Activated CD8-positive, alpha-beta memory T cell treated with anti-CD3 and anti-CD28 coated beads, Interleukin-2, amount 50 U/mL, for 24 hours (primary cell): ENCODE measurements around the gene HNMT.
"Not testable (repeated sequence)": the region's sequence is repeated elsewhere in the genome, so short reads cannot be mapped to it uniquely, and the experiment has no call there.

Experiments used
- DNase-seq: peaks from one replicate; pipeline ENCODE4 v3.0.0-alpha.2; 2020; ENCODE audit errors: extremely low read depth

The HNMT gene

DNA sequence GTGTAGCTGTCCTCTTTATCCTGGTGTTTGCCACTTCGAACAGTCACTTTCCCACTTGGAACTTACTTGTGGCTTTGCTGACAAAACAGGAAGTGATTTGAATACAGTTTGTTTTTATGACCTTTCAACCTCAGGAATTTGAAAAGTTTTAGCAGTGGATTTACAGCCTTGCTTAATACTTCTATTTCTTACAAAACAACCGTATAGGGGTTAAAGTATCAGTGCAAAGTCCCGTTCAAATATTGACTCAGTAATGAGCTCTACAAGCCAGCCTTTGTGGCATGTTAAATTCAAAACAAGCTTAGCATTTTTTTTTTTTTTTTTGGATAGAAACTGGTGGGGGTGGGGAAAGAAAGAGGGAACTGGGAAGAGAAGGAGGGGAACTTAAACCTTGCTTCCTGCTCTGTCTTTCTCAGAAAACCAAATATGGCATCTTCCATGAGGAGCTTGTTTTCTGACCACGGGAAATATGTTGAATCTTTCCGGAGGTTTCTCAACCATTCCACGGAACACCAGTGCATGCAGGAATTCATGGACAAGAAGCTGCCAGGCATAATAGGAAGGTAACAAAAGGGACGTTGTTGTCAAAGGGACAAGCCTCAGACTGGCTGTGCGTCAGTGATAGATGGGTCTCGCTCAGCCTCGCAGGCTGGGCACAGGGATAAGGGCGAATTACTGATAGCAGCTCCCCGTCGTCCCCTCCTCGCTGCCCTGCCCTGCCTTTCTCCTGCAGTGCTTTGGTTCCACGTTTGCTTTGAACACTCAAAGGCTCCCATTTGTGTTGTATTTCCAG lies at the start of gene HNMT:
Gene HNMT, plus strand, starts transcription at position 408 of the 793 bp plus-strand sequence. Its CDS starts 19 bp downstream, at position 427.
- no peak for DNase-seq

DNA sequence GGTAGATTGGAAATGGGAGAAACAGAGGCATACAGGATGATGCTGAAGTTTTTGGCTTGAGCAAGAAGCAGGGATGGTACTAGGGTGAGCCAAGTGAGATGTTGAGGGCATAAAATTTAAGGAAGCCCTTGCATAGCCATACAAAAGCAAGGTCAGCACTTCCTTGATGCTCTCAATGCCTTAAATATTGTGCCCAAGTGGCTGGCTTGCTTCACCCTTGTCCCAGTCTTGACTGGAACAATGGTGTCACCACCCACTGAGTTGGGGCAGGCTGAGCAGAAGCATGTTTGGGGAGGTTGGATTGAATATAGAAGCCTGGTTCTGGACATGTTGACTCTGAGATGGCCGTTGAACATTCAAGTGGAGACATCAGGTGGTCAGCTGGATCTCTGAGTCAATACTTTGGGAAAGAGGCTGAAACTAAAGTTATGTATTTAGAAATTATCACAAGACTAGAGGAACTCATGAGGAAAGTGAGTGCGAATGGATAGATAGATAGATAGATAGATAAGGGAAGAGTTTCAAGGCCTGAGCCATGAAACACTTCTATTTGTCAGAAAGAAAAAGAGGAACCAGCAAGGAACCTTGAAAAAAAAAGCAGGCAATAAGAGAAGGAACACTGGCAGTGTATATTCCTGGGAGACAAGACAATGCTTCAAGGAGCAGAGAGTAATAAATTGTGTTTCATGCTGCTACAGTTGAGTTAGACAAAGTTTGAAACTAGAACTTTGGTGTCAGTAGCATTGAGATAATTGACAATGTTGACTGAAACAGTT lies 43.0 kb upstream of the HNMT start:
- DNase-seq = no peak

DNA sequence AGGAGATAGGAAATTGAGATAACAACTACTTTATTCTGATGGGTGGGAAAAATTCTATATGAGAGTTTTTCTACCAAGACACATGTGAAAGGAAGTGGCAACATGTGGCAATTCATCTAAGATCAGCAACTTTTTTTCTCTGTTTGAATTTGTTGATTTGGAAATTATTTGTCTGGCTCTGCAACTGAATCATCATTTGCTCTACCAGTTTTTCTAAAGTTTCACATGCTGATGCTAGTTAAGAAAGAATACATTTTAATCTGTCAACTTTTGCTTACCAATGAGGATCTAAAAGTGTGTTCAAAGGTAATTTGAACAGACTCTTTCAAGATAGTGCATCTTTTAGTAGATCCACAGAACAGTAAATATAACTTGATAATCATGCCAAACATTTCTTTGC lies 42.1 kb upstream of the HNMT start:
- not testable (repeated sequence) for DNase-seq

DNA sequence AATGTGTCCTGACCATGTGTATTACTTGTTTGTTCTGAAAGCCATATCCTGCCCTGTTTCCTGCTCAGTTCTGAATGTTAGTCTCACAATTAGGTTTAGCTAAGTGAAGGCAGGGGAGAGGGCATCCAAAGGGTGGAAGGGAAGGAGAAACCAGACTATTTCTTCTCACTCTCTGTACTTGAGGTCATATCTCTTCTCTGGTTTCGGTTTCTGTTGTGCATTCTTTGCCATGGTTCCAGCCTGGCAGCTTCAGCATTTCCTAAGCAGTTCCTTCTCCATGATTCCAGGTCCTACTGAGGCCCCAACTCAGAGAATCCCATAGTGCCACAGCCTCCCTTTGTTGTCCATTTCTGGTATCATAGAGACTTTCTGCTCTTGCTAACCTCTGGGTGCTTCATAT lies 40.3 kb upstream of the HNMT start:
- no peak for DNase-seq

DNA sequence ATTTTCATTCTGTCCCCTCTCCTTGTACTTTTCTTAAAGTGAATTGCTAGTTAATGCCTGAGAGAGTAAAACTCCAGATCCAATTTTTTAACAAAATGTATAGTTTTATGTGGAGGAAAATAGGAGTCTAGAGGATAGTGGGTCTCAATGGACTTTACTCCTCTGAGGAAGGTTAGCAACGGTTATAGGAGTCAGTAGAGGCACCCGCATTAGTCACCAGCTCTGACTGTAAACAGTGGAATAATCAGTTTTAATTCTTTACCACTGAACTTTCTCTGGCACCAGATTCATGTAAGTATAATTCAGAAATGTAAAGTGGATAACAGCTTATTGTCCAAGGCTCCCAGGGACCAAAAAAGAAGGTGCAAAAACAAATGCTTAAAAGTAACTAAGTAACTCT lies 38.7 kb upstream of the HNMT start:
- DNase-seq = no peak

DNA sequence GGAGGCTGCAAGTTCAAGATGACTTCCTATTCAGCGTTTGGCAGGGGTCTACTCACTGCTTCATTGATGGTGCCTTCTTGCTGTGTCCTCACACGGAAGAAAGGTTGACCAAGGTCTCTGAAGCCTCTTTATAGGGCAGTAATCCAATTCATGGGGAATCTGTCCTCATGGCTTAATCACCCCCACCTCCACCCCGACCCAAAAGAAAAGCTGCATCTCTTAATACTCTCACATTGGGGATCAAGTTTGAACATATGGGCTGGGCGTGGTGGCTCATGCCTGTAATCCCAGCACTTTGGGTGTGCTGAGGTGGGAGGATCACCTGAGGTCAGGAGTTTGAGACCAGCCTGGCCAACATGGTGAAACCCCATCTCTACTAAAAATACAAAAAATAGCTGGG lies 36.4 kb upstream of the HNMT start:
- peak; percentile 0 for DNase-seq

DNA sequence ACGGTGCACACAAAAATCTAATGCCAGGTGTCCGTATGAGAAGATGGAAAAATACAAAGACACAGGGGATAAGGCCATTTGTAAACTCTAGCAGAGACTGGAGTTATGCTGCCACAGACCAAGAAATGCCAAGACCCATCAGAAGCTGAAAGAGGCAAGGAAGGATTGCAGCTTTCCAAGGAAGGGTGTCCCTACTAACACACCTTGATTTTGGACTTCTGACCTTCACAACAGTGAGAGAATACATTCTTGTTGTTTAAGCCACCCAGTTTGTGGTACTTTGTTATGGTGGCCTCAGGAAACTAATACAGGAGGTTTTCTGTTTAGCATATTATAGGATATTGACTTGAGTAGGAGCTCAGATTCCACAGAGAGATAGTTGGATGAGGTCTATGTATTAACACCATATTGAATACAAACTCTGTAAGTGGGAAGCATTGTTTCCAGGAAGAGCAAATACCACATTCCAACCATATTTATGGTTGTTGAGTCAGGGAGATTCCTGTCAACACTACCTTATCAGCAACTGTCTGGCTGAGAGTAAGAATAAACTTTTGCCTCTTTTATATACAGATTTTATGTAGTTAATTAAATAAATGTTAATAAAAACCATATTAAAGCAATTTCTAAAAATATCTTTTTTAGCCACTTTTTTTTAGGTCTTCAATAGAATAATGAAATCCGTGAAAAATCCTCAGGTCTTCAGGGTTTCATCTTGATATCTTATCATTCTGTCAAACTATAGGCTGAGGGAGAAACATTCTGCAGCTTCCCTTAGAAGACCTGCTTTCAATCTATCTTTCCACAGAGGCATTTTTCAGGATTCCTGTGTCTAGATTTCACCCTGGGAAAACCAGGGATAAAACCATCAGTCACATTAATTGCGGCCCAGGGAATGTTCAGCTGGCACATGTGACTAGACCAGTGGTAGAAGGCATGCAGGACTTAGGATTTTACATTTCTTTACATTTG lies 35.4 kb upstream of the HNMT start:
- DNase-seq = no peak

DNA sequence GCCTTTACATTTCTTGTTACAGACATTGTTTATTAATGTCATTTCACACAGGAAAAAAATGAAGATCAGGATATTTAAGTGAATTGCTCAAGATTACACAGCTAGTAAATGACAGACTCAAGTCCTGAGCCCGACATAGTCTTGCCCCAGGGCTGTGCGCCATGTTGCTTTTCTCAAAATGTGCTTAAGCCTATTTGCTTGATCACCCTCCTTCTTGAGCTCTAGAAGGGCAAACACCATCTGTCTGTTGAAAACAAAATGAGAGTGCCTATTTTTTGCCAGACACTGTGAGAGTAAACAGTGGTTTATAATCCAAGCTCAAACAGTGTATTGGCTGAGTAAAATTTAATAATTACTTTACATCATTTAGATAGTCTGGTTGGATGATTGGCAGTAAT lies 34.8 kb upstream of the HNMT start:
- DNase-seq = no peak

DNA sequence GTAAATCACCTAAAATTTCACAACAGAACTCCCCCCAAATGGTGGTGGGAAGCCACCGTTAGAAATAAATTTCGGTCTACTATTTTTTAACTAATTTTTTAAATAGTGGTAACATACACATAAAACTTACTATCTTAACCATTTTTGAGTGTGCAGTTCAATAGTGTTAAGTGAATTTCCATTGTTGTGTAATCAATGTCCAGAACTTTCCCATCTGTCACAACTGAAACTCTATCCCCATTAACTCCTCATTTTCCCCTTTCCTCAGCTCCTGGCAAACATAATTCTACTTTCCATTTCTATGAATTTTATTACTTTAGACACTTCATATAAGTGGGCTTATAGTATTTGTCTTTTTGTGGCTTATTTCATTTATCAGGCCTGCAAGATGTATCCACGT lies 34.1 kb upstream of the HNMT start:
- no peak for DNase-seq

DNA sequence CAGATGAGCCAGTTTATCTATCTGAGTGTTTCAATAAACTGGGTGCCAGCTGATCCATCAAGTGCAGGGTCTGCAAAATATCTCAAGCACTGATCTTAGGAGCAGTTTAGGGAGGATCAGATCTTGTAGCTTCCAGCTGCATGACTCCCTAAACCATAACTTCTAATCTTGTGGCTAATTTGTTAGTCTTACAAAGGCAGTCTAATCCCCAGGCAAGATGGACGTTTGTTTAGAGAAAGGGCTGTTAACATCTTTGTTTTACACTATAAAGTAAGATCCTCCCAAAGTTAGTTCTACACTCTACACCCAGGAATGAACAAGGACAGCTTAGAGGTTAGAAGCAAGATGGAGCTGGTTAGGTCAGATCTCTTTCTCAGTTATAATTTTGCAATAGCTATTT lies 28.7 kb upstream of the HNMT start:
- DNase-seq = no peak

DNA sequence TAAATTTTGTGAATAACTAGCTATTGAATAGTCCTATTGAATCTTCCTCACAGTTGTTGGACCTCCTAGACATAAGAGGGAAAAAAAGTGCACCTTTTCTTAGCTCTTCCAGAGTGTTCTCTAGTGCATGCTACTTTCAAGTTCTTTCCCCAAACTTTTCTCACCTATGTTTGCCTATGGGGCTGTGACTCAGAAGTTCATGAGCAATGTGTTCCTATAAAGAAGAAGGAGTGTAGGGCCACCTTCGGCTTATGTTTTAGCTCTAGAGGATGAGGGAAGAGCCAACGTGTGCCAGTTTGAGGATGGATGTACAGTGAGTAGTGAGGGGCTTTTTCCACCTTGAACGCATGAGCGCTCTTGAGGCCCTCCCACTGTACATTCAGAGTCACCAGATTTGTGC lies 27.0 kb upstream of the HNMT start:
- DNase-seq = no peak

DNA sequence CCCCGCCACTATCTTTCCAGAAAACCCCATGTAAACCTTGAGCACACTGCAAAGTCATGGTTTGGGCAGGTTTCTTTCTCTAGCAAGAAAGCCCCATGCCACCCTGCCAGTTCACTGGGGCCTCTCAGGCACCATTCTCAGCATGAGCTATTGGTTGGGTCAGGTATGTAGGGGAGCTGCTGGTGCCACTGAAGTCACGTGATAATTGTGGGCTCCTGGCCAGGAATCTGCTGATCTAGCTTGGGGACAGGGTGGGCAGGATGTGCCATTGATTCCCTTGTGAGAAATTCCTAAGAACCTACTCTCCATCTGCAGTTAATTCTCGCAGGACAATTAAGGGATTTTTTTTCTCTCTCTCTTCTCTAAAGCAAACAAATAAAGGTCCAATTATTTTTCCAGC lies 26.5 kb upstream of the HNMT start:
- no peak for DNase-seq

DNA sequence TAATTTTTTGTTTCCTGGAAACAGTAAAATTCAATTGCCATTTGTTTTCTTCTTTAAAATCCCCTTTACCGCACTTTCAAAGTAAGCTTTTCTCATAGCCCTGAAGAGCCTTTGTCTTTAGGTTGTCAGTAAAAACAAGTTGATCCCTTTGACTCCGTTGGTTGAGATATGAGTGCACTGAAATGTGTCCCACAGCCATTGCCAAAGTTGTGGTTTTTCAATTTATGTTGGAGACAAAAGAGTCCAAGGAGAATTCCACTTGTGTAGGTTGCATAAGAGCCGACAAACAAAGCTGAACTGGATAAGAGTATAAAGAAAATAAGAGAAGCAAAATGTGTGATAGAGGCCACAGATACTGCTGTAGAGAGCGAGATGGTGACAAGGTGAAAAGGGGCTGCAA lies 26.1 kb upstream of the HNMT start:
- no peak for DNase-seq

DNA sequence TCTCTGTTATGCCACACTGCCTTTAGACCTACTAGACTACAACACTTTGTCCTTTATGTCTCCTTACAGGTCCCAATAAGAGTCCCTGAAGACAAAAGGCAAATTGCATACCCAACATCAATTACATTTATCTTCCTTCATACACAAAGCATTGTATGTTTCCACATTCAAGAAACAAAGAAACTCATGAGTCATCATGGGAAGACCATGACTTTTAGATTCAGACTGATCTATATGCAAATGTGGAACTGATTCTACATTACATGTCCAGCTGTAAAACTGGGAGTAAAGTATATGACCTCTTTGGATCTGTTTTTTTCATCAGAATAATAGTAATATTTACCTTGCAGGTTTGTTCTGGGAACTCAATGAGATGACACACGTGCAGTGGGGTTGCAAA lies 25.2 kb upstream of the HNMT start:
- no peak for DNase-seq

DNA sequence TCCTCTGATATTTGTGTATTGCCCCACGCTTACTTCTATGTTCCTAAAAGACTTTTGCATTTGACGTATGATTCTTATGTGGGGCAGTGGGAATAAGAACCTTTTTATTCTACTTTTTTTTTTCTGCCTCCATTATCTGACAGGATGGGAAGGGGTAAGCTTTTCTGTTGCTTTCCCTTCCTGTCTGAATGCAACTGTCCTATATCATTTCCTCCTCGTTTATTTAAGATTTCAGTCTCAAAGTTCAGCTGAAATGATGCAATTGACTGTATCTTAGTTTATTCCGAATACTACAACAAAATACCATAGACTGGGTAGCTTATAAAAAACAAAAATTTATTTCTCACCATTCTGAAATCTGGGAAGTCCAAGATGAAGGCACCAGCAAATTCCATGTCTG lies 24.1 kb upstream of the HNMT start:
- no peak for DNase-seq

DNA sequence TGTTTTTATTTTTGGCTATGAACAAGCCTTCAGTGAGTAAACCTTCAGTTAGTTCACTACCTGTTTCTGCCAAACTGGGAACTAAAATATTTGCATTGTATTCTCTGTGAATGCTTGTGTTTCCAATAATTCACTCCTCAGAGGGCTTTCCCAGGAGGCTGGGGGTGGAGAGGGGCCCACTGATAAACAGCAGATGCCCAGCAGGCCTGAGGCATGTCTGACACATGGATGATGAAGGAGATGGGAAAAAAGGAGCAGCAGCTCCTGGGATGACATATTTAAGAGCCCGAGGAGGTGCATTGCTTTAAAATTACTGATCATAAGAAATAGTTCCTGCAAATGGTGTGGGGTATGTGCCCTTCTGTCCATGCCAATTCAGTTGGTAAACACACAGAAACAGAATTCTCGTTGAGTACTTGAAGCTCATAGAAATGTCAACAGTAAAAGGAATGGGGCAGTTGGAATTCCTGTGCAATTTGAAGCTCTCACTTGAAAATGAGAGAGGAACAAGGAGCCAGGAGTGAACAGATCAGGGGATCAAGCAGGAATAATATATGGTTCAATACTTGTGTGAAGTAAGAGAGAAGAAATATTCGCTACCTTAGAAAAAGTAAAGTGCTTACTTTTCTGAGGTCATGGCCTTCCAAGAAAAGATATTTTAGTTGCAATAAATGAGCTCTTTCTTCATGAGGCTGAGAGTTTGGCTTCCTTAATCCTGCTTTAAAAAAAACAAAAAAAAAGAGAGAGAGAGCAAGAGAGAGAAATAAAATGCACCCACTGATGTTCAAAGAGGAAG lies 22.0 kb upstream of the HNMT start:
- DNase-seq = no peak

DNA sequence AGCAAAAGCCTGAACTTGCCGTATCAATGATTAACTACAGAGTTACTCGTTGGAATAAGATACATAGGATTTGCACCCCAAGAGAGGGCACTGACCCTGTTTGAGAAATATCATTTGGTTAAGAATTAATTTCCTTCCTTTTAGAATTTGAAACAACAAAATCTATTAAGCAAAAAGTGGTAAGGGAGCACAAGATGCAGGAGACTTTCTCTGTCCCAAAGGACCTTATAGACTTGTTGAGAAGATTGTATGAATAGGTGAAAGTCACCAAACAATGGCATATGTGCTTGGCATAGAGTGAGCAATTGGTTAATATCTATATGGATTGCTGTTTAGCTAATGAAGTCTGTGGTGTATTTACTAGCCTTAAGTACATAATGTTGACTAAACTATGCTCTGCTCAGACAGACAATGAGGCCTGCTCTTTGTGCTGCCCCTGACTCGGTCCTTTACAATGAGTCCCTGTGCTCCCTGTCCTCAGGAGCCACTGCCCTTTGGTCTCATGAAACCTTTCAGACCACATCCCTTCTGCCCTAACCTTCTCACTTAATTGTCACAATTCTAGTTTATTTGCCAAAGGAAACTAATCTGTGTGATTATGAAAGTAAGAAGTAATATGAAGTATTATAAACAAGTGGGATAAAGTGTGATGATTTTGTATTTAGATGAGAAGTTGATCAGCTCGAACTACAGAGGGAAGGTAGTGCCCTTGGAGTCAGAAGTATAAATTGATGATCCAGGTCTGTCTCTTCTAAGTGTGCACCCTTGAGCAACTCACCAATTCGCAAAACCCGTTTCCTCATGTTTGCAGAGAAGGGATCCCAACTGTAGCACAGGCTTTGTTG lies 21.2 kb upstream of the HNMT start:
- DNase-seq = no peak

DNA sequence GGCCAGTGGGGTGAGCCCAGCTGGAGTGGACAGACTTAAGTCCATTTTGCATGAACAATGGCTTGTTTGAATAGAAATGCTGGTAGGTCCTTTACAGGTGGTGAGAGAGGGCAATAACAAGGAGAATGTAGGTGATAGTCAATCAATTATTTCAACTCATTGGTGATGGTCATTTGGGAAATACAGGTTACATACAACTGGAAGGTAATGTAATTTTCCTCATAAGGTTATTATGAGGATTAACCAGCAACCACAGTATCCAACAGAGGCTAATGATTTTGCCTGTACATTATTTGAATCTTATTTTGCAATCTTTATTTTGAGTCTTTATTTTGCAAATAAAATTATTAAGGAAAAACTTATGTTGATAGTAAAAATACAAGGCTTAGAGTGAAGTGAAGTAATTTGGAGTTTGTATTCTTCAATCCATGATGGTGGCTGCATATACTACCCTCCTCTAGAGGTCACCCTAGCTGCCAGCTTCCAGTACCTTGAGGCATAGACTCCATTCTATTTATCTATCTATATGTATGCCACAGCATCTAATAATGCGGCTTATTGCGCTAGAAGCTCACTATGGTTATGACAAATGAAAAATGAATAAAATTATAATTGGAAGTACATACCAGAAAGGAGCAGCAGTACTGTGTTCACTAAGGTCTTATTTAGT lies 20.5 kb upstream of the HNMT start:
- DNase-seq = no peak

DNA sequence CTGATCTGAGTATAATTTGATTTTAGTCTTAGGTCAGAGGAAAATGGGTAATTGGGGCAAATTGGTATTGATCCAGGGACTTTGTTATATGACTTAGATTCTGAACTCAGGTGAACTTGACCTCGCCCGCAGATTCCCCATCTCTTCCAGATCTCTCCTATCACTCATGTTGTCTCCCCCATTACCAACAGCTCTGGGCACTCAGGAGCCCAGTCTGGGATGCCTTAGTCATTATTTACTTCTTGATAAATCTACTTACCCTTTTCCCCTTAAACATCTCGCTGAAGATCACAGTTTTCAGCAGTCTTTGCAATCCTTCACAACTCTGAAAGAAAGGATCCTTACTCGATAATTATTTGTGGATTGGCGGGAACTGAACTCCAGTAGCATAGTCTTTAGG lies 19.6 kb upstream of the HNMT start:
- no peak for DNase-seq

DNA sequence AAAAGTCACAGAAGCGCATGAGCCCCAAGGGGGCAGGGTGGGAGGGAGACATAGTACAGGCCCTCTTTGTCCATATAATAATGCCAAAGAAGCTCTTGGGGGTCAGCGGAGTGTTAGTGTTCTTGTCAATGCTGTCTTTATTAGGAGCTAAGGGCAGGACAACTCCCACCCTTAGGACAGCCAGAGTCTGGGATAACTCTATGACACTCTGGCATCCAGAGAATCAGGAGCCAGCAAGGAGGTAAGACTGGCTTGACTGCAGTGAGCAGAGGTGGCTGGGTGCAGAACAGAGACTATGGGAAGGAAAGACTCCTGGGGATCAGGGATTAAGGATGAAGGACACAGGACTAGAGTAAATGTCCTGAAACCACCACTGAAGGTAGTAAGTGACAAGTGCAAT lies 19.0 kb upstream of the HNMT start:
- no peak for DNase-seq
